Measurements from ENCODE around the gene GPR50.

GPR50 gene

GRCh38 chrX:151183233-151183753 lies 6.9 kb downstream of the GPR50 start:
- TF ChIP-seq CTCF (IDR thresholded peaks at IDR 0.05; ENCODE audit: insufficient read depth, low read length, poor library complexity, severe bottlenecking) = no peak
- no peak for DNase-seq (ENCODE audit: extremely low read depth, insufficient read length)
- no peak overlapping the region for H3K4me3 ChIP-seq (replicated peaks; ENCODE audit: low read depth, low read length)
- H3K27me3 ChIP-seq (replicated peaks; ENCODE audit: control insufficient read depth, insufficient read depth, low read length) = no peaks in the 10 kb centered on the region
- H3K36me3 ChIP-seq (ENCODE audit: control insufficient read depth, insufficient read depth, low read length) = no peaks in the 10 kb centered on the region

- Histone ChIP-seq H3K36me3 (ENCODE audit: control insufficient read depth, insufficient read depth, low read length) (no peaks in the 10 kb centered on the region), H3K27me3 (replicated peaks; ENCODE audit: control insufficient read depth, insufficient read depth, low read length) (no peaks in the 10 kb centered on the region), H3K4me3 (replicated peaks; ENCODE audit: low read depth, low read length) (no peak overlapping the region)
- no peak for TF ChIP-seq CTCF (IDR thresholded peaks at IDR 0.05; ENCODE audit: insufficient read depth, low read length, poor library complexity, severe bottlenecking)
- no peak for DNase-seq (ENCODE audit: extremely low read depth, insufficient read length)
Measured at GRCh38 chrX:151183912-151184565, 7.7 kb downstream of the GPR50 start.

- TF ChIP-seq CTCF (IDR thresholded peaks at IDR 0.05; ENCODE audit: insufficient read depth, low read length, poor library complexity, severe bottlenecking) = no peak
- no peaks in the 10 kb centered on the region for H3K27me3 ChIP-seq (replicated peaks; ENCODE audit: control insufficient read depth, insufficient read depth, low read length)
- no peak overlapping the region for H3K4me3 ChIP-seq (replicated peaks; ENCODE audit: low read depth, low read length)
- no peaks in the 10 kb centered on the region for H3K36me3 ChIP-seq (ENCODE audit: control insufficient read depth, insufficient read depth, low read length)
- no peak for DNase-seq (ENCODE audit: extremely low read depth, insufficient read length)
Measured at GRCh38 chrX:151184705-151185104, 8.3 kb downstream of the GPR50 start.

GRCh38 chrX:151206871-151207270 lies 30.5 kb downstream of the GPR50 start:
- Histone ChIP-seq H3K4me3 (replicated peaks; ENCODE audit: low read depth, low read length) (no peak overlapping the region), H3K27me3 (replicated peaks; ENCODE audit: control insufficient read depth, insufficient read depth, low read length) (no peaks in the 10 kb centered on the region), H3K36me3 (ENCODE audit: control insufficient read depth, insufficient read depth, low read length) (no peaks in the 10 kb centered on the region)
- no peak for TF ChIP-seq CTCF (IDR thresholded peaks at IDR 0.05; ENCODE audit: insufficient read depth, low read length, poor library complexity, severe bottlenecking)
- DNase-seq (ENCODE audit: extremely low read depth, insufficient read length) = no peak

GRCh38 chrX:151225843-151226242 lies 49.5 kb downstream of the GPR50 start:
- no peak for DNase-seq (ENCODE audit: extremely low read depth, insufficient read length)
- TF ChIP-seq CTCF (IDR thresholded peaks at IDR 0.05; ENCODE audit: insufficient read depth, low read length, poor library complexity, severe bottlenecking) = no peak
- no peaks in the 10 kb centered on the region for H3K36me3 ChIP-seq (ENCODE audit: control insufficient read depth, insufficient read depth, low read length)
- H3K4me3 ChIP-seq (replicated peaks; ENCODE audit: low read depth, low read length) = no peak overlapping the region
- H3K27me3 ChIP-seq (replicated peaks; ENCODE audit: control insufficient read depth, insufficient read depth, low read length) = no peaks in the 10 kb centered on the region
